Measurements from ENCODE around the gene HAO2. TPM values are rescaled to one million over a fixed set of nuclear protein-coding genes. Genes with fewer than 3 reads are reported as not detected.
A peak's percentile ranks its signal among the peaks of the same experiment; 100 is the strongest.

Gene HAO2
- total RNA-seq, 2 experiments from 2014 or later, result not detected

- Histone ChIP-seq H3K27ac (ENCODE audit: low read depth in 1 of 2, low read length in 2 of 2) (no peak overlapping the region), H3K4me3 (ENCODE audit: low read length) (no peak overlapping the region), H3K4me1 (ENCODE audit: insufficient read depth, low read length) (no peaks in the 10 kb centered on the region), H3K27me3 (ENCODE audit: control insufficient read depth in 1 of 2, insufficient read depth in 2 of 2, low read length in 2 of 2) (peaks cover under 1 to 3% of the 10 kb centered on the region in 2 experiments), H3K36me3 (ENCODE audit: insufficient read depth, low read length) (no peaks in the 10 kb centered on the region), H3K9me3 (ENCODE audit: control insufficient read depth in 1 of 2, insufficient read depth in 1 of 2, low read length in 2 of 2) (no peaks in the 10 kb centered on the region)
- Mint-ChIP-seq H3K4me1 (ENCODE audit: low read depth) (no peaks in the 10 kb centered on the region), H3K27ac (no peak overlapping the region), H3K36me3 (ENCODE audit: low read depth) (no peaks in the 10 kb centered on the region), H3K4me3 (no peak overlapping the region), H3K27me3 (peaks cover 22% of the 10 kb centered on the region), H3K9me3 (no peaks in the 10 kb centered on the region)
- no peak for ATAC-seq (ENCODE audit: poor library complexity)
- no peak for TF ChIP-seq CTCF (IDR thresholded peaks at IDR 0.05)
- no peak for DNase-seq
- ChIA-PET POLR2A (no interaction called here), CTCF (no interaction called here)
- intact Hi-C loops (cut with DNase I, micrococcal nuclease), result no loop called here
These were observed 2.2 kb upstream of the HAO2 start for GRCh38 chr1:119366424-119366823.

DNA sequence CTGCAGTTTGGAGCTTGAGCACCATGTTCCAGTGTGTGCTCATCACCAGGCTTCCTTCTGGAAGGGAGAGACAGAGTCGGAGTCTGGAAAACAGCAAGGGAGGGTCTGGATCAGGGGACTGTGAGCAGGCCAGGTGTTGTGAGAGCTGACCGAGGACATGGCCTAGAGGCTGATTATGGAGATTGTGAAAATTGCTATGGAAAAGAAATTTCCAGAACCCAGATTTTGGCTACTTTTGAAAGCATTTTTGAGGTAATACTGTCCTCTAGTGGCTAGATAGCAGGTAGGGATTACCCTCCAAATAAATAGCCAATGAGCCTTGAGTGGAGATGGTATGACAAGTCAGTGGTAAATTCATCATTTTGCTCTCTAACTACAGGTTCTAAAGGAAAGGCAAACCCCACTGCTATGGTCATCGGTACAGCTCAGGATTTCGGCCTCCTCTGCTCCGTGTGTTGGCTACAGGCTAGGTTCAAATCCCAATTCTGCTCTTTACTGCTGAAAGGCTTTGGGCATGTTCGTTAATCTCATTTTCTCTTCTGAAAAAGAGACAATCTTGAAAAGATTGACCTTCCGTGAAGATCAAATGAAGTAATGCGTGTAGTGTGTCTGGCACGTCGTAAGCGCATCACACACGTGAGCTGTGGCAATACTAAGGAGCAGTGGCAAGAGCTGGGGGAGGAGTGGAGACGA, 1.0 kb upstream of the HAO2 start:
- H3K4me3 Mint-ChIP-seq, result no peak overlapping the region
- H3K4me1 ChIP-seq (ENCODE audit: insufficient read depth, low read length), result no peaks in the 10 kb centered on the region
- DNase-seq (peak in 3 of 14 experiments; percentile 1 to 6 (median 2)), ATAC-seq (ENCODE audit: poor library complexity) (no peak)
- H3K9me3 Mint-ChIP-seq, result no peaks in the 10 kb centered on the region
- H3K9me3 ChIP-seq (ENCODE audit: control insufficient read depth in 1 of 2, insufficient read depth in 1 of 2, low read length in 2 of 2), result no peaks in the 10 kb centered on the region
- H3K27ac Mint-ChIP-seq, result no peak overlapping the region
- H3K36me3 Mint-ChIP-seq (ENCODE audit: low read depth), result no peaks in the 10 kb centered on the region
- peaks cover 3 to 4% of the 10 kb centered on the region in 2 experiments for H3K27me3 ChIP-seq (ENCODE audit: control insufficient read depth in 1 of 2, insufficient read depth in 2 of 2, low read length in 2 of 2)
- no peak for TF ChIP-seq CTCF (IDR thresholded peaks at IDR 0.05)
- H3K4me3 ChIP-seq (ENCODE audit: low read length), result no peak overlapping the region
- no peaks in the 10 kb centered on the region for H3K4me1 Mint-ChIP-seq (ENCODE audit: low read depth)
- H3K27ac ChIP-seq (ENCODE audit: low read depth in 1 of 2, low read length in 2 of 2), result no peak overlapping the region
- intact Hi-C loops (cut with DNase I, micrococcal nuclease), result no loop called here
- H3K36me3 ChIP-seq (ENCODE audit: insufficient read depth, low read length), result no peaks in the 10 kb centered on the region
- ChIA-PET POLR2A (no interaction called here), CTCF (no interaction called here)
- H3K27me3 Mint-ChIP-seq, result peaks cover 26% of the 10 kb centered on the region

- TF ChIP-seq CTCF (IDR thresholded peaks at IDR 0.05), result no peak
- no peak for DNase-seq
- no peak for ATAC-seq (ENCODE audit: poor library complexity)
- no peak overlapping the region for H3K4me3 ChIP-seq (ENCODE audit: low read length)
- H3K27me3 ChIP-seq (ENCODE audit: control insufficient read depth in 1 of 2, insufficient read depth in 2 of 2, low read length in 2 of 2), result peaks cover 0 to 4% of the 10 kb centered on the region in 2 experiments
- intact Hi-C loops (cut with DNase I, micrococcal nuclease), result no loop called here
- H3K4me1 ChIP-seq (ENCODE audit: insufficient read depth, low read length), result no peaks in the 10 kb centered on the region
- H3K36me3 ChIP-seq (ENCODE audit: insufficient read depth, low read length), result no peaks in the 10 kb centered on the region
- no peaks in the 10 kb centered on the region for H3K9me3 ChIP-seq (ENCODE audit: control insufficient read depth in 1 of 2, insufficient read depth in 1 of 2, low read length in 2 of 2)
- Mint-ChIP-seq H3K27ac (no peak overlapping the region), H3K4me3 (no peak overlapping the region), H3K4me1 (ENCODE audit: low read depth) (peaks cover 10% of the 10 kb centered on the region), H3K27me3 (peaks cover 31% of the 10 kb centered on the region), H3K9me3 (no peaks in the 10 kb centered on the region), H3K36me3 (ENCODE audit: low read depth) (no peaks in the 10 kb centered on the region)
- ChIA-PET CTCF (no interaction called here), POLR2A (no interaction called here)
- H3K27ac ChIP-seq (ENCODE audit: low read depth in 1 of 2, low read length in 2 of 2), result no peak overlapping the region
These were observed 2.2 kb downstream of the HAO2 start for GRCh38 chr1:119370748-119371147.
